Measurements from ENCODE around the gene BCL2.

DNA sequence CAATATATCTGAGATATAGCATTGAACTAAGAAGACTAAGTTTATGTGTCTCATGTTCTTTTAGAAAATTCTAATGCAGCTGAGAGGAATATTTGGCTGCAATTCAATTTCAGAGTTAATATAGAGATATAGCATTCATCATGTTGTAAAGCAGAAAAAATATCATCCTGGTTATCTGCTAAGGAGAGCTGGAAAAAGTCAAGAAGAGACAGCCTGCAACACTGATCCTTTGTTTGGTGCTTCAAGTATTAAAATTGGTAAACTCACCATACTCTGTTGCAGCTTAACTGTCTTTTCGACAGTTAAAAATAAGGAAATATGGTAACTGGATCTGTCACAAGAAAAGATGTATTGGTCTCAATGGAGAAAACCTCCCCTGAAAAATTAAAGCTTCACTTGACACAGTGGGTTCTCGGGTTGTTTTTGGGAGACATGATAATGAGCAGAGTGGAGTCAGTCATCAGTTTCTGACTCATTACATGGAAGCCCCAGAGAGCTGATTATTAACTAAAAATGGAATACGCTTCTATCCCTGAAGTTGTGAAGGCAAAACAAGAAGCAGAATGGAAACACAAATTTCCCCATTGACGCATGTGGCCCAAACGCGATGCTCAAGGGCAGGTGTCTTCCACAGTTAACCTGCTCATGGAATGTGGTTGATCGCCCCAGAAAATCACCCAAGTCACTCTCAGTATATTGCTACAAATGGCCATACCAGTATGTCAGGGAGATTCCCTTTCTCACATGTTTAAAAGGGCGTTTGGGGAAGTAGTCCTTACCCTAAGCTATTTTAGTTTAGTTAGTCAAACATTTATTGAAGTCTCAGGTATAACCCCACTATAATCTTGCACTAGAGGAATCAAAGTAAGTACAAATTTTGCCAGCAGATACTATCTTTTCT is 8.2 kb downstream of the BCL2 start:
- TF ChIP-seq, protein P1, sequence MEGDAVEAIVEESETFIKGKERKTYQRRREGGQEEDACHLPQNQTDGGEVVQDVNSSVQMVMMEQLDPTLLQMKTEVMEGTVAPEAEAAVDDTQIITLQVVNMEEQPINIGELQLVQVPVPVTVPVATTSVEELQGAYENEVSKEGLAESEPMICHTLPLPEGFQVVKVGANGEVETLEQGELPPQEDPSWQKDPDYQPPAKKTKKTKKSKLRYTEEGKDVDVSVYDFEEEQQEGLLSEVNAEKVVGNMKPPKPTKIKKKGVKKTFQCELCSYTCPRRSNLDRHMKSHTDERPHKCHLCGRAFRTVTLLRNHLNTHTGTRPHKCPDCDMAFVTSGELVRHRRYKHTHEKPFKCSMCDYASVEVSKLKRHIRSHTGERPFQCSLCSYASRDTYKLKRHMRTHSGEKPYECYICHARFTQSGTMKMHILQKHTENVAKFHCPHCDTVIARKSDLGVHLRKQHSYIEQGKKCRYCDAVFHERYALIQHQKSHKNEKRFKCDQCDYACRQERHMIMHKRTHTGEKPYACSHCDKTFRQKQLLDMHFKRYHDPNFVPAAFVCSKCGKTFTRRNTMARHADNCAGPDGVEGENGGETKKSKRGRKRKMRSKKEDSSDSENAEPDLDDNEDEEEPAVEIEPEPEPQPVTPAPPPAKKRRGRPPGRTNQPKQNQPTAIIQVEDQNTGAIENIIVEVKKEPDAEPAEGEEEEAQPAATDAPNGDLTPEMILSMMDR (IDR thresholded peaks at IDR 0.05) = no peak
- TF ChIP-seq POLR2A (IDR thresholded peaks at IDR 0.05) = no peak
- TF ChIP-seq POLR2AphosphoS5 (IDR thresholded peaks at IDR 0.05) = no peak
- TF ChIP-seq EP300 (IDR thresholded peaks at IDR 0.05) = no peak
